ENCODE results near the gene BTRC.
"Not testable (repeated sequence)": the region's sequence is repeated elsewhere in the genome, so short reads cannot be mapped to it uniquely, and the experiment has no call there.

BTRC gene

DNA sequence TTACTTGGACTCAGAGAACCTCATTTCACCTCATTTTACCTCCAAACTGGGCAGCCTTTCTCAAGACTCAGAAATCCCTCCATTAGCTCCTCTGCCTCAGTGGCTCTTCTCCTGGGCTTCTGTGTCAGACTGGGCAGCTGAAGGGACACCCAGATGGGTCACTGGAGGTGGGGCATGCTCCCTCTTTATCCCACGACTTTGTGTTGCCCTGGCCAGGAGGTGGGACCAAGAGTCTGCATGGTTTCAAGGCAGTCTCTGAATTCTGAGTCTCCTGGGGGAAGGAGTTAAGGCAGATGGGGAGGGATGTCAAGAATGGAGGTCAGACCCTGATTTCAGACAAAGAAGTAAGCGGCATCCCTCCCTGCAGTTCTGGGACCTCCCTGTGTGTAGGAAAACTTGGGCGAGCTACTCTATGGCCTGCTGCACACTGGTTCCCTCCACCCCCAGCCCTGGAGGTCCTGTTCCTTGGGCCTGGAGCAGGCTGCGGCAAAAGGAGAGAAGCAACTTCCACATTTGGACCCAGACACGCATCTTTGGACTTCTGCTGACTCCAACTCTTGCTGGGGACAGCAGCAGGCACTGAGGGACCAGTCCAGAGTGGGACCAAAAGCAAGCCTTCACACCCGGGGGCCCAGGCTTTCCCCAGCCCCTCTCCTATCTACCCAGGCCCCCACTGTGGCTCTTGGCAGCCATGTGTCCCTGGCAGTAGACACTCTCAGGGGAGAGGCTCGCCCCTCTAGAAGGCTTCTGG, 223.3 kb downstream of the BTRC start:
- no peak for DNase-seq (ENCODE audit: extremely low read depth in 1 of 2, low read depth in 1 of 2)

DNA sequence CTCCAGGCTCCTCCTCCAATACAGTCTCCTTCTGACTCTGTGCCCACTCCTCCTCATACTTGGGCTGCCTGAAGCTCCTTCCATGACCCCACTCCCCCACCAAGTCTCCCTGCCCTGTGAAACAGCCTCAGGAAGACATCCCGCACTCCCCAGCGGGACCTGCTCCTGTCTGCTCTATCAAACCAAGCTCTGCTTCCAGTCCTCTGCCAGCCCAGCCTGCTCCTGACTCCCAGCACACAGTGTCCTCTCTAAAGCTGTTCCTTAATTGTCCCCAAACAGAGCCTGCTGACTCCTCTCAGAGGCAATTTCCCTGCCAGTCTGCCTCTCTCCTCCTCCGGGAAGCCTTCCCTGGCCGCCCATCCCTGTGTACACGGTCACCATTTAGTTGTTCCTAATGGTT, 224.2 kb downstream of the BTRC start:
- no peak for DNase-seq (ENCODE audit: extremely low read depth in 1 of 2, low read depth in 1 of 2)

DNA sequence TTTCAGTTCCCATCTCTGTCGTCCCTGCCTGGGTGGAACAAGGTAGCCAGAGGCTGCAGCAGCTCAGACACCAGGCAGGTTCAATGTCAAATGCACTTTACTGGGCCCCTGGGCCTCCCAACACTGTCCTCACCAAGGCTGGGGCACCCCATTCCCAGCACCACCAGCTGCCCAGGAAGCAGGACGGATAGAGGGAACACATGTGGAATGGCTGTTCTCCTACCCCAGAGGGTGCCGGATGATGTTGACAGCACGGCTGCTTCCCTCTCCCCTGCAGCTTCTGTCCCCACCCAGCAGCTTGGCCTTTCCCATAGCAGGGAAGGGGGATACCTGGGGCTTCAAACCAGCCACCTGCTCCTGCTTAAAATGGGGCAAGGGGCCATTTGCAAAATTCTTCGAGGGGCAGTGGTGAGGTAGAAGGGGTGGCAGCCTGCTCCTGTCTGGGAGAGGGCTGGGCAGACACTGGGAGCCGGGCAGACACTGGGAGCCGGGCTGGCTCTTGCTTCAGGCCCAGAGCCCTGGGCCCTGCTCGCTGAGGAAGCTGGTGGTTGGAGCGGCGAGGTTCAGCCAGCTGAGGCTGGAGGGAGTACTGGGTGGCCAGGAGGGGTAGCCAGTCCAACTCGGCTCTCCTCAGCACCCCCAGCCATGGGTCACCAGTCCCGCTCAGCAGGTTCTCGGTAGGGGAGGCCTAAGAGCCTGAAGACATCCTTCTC, 225.0 kb downstream of the BTRC start:
- DNase-seq (ENCODE audit: extremely low read depth in 1 of 2, low read depth in 1 of 2), result no peak

DNA sequence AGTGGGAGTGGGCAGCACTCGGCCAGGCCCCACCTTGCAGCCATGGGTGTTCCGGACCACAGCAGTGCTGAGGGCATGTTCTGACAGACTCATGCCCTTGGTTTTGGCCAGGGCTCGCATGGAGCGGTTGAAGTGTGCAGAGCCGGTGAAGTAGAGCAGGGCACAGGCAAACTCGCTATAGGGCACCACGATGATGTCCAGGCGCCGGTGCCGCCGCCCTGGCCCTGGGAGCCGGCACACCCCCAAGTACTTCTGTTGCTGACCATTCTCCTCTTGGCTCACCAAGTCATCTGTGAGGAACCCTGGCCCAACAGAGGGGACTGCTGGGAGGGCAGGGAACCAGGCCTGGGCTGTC, 225.5 kb downstream of the BTRC start:
- no peak for DNase-seq (ENCODE audit: extremely low read depth in 1 of 2, low read depth in 1 of 2)

DNA sequence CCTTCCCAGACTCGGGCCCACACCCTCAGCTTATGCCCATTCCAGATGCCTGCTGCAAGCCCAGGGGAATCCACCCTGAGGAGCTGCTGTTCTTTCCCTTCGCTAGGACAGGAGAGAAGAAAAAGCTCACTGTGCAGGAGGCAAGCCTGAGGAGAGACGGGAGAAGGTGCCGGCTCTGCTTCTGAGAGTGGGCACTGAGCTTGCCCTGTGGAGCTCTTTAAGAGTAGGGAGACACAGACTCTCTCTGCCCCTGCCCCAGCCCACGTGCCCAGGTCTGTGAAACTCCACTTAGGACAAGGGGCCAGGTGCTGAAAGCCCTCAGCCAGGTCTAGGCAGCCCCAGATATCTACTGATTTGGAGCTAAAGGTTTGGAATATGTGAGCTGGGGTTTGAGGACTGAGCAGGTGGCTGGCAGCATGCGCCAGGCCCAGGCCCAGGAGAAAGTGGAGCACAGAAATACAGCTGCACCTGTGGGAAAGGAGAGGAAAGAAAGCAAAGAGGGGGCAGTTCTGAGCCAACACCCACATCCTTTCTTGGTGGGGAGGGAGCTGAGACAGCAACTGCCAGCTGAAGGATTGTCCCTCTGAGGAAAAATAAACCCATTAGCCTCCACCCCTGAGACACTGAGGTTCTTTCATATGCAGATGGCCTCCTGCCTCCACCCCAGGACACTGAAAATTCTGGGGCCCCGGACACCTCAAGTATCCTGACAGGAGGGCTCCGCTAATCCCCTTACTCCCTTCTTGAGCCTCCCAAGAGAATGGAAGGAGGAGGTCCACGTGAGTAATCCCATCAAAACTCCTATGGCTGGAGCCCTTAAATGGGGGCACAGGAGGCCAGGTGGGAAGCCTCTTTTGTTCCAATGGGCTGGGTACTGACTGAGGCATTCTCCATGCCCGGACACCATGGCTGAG, 226.8 kb downstream of the BTRC start:
- no peak for DNase-seq (ENCODE audit: extremely low read depth in 1 of 2, low read depth in 1 of 2)

DNA sequence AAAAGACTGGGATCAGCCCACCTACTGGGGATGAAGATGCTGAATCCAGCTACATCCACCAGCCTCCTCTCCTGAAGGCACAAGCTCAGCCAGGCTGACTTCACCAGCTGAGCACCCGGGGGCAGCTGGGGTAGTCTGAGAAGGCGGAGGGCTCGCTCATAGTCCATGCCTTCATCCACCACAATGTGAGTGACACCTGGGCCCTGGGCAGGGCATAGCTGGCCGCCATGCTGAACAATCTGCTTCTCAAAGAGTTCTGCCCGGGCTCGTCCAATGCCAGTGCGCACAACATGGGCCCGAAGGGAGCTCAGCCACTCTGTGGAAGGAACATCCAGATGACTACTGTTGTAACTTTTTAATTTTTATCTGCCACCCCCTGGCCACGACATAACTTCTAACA, 231.9 kb downstream of the BTRC start:
- DNase-seq (ENCODE audit: extremely low read depth in 1 of 2, low read depth in 1 of 2), result no peak

DNA sequence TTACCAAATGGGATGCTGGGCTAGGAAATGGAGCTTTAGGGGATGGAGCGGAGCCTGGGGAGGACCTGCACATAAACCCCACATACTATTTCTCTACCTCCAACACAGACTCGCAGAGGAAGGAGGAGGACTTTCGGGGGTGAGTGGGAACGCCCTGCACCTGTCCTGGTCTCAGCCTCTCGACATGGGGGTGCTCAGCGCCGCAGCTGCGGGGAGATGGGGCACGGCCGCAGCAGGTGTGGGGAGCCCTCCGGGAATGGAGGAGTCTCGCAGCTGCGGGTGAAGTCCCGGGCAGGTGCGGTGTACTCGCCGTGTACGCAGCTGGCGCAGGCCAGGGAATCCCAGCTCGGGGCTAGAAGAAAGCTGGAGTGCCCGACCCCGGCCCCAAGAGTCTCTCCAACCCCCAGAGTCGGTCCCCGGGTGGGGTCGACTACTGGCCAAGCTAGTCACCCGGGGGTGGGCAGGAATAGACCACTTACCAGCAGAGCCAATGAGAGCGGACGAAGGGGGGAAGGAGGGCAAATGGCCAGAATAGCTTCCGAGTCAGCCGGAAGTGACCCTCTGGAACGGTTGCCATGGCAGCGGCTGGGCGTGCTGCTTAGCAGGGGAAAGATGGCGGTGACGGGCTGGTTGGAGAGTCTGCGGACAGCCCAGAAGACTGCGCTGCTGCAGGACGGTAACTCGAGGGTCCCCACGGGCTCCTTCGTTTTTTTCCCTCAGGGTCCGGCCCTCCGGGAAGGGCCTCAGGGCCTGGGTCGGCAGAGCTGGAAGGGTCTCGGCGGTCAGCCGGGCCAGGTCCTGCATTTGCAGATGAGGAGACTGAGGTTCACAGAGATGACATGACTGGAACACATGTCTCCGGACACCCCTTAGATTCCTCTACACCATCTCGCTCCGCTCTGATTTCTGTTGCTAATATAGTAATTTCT, 234.0 kb downstream of the BTRC start, which contains the start of the genes DPCD and POLL:
Gene DPCD (plus strand): TSS at position 597 of the 929 bp plus-strand sequence. CDS start 16 bp downstream, at position 613.
Gene POLL (minus strand): TSS at position 533 of the 929 bp plus-strand sequence. CDS start 897 bp downstream, outside the sequence.
- DNase-seq (ENCODE audit: extremely low read depth in 1 of 2, low read depth in 1 of 2), result peak; percentile 81 to 94

DNA sequence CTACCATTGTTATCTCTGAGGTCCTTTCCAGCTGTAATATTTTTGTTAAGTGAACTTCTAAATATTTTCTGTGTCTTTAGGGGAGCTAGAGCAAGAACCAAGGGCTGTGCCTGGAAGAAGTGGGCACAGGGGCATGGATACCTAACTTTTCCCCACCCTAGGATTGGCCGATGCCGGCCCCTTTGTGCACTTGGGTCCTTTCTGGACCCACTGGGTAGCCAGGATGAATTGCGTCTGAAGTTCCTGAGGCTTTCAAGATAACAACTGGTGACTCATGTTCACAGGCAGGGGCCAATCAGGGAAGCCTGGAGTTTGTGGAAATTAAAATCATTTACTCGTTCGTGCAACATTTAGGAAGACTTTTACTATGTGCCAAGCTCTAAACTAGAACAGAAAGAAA, 234.9 kb downstream of the BTRC start:
- no peak for DNase-seq (ENCODE audit: extremely low read depth in 1 of 2, low read depth in 1 of 2)

DNA sequence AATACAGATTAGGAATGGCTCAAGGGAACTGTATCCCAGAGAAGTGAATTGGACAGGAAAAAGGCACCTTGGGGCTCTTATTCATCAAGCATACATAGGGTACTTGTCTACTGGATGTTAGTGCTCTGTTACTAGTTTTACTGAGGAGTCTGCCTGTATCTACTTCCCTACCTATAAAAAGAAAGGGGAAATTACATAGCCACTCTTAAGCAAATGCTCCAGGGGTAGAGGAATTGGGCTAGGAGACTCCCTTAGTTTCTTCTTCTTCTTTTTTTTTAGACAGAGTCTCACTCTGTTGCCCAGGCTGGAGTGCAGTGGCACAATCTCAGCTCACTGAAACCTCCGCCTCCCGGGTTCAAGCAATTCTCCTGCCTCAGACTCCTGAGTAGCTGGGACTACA, 239.4 kb downstream of the BTRC start:
- not testable (repeated sequence) for DNase-seq (ENCODE audit: extremely low read depth in 1 of 2, low read depth in 1 of 2)

DNA sequence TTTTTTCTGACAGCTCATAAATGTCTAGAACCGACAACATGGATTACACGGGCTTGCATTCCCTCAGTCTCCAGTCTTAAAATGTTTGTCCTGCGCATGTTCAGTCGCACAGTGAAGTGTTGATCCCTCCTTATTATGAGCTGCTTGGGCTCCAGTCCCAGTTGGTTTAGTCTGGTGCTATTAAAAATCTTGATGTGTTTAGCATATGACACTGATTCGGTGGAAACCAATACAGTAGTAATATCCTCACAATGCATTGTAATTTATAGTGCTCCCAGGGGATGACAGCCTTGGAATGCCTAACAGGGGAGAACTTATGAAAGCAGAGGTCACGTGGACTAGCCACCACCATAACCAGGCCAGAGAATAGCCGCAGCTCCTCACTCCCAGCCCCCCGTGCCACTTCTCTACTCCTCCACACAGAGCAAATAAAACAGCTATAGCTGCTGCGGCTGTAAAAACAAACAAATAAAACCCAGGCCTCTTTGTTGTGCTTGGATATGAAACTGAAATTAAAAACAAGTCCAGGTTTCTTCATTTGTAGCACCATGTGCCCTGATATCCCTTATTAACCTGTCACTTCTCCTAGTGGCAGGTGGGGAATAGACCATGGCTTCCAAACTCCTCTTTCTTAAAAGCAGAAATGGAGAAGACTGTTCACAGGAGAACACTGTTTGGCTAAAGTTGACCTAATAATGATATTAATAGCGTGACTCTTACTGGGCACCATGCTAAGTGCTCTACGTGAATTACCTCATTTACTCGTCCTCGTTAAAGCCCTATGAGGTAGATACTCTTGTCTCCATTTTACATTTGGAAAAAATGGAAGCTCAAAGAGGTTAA, 241.8 kb downstream of the BTRC start:
- DNase-seq (ENCODE audit: extremely low read depth in 1 of 2, low read depth in 1 of 2), result no peak

DNA sequence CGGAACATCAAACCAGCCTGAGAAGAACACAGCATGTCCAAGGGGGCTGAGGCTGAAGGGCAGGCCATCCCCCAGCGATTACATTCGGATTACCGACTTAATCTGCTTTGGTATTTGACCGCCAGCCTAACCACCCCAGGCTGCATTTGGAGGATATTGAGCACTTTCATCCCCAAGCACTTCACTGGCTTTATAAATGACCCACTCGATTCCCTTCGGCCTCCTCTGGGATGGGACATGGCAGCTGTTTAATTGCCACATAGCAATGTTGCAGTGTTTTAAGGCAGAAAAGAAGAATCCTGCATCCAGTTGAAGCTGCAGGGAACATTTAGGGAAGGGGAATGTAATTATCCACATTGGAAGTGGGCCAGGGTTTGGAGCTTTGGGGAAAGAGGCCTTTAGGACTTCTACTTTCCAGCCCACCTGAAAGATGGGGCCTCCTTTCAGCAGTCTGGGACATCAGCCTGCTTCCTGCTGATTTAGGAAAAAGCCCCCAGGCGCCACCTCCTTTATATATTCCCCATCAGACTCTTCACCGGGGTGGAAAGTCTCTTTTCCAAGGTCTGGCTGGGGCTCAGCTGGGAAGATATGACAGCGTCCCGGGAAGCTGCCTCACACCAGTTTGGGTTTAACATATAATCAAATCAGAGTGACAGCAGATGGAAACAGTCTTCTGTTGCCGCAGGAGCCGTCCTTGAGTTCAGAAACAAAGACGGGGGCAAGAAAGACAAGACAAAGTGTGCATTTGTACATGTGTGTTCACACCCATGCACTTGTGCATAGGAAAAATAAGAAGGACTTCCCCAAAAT, 243.3 kb downstream of the BTRC start:
- DNase-seq (ENCODE audit: extremely low read depth in 1 of 2, low read depth in 1 of 2), result no peak

DNA sequence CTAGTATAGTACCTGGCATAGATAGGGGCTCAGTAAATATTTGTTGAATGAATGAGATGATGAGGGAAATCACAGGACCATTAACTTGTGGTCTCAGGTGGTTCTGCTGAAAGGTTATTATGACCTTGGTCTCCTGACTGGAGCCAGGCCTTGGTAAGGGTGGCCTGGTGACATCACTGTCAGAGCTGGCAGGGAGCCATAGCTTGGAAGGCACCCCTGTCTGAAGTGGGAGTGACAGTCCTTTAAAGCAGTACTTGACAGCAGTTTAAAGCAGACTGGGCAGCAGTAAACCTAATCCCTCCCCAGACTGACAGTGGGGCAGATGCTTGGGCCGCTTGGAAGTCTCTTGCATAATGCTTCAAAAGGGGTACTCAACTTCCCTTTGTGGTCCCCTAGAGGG, 247.6 kb downstream of the BTRC start:
- no peak for DNase-seq (ENCODE audit: extremely low read depth in 1 of 2, low read depth in 1 of 2)

DNA sequence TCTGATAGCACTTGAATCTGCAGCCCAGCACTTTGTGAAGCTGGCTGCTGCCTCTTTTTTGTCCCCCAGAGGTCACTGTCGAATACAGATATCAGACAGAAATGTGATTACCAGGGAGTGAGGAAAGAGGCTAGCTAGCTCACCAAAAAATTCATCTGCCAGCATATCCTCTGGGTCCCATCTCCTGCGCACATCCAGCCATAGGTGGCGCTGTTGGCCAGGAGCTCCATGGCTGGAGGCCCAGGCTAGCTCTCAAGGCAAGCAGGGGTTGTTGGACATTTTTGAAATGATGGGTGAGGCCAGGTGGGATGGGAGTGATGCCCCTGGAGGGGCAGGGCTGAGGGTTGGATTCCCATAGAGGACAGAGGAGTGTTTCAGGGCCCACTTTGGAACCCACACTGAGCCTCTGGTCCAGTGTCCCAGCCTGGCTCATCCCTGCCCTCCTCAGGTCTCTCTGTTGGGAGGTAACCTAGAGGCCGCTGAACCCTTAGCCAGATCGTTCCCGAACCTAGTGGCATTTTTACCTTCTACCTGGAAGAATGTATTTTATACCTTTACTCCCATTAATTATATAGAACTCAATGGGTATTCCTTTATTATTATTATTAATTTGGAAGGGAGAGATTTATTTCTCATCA, 248.9 kb downstream of the BTRC start:
- peak; percentile 11 to 59 for DNase-seq (ENCODE audit: extremely low read depth in 1 of 2, low read depth in 1 of 2)
